Stimulated activated naive CD8-positive, alpha-beta T cell treated with anti-CD3 and anti-CD28 coated beads, Interleukin-15, Interleukin-2, amounts not matched to agents 100 ng/mL and 50 ng/mL, for 24 hours (primary cell): ENCODE measurements around the gene TSR2.

ENCODE experiments used
- H3K27ac Mint-ChIP-seq: one replicate; pipeline ENCODE4 v1.8.0; 2021; ENCODE audit warnings: mild to moderate bottlenecking, mixed read lengths
- H3K27me3 Mint-ChIP-seq: one replicate; pipeline ENCODE4 v1.8.0; 2021; ENCODE audit warnings: mixed read lengths
- H3K36me3 Mint-ChIP-seq: one replicate; pipeline ENCODE4 v1.8.0; 2021; ENCODE audit warnings: low read depth, mixed read lengths
- H3K4me1 Mint-ChIP-seq: one replicate; pipeline ENCODE4 v1.8.0; 2021; ENCODE audit warnings: low read depth, mixed read lengths
- H3K4me3 Mint-ChIP-seq: one replicate; pipeline ENCODE4 v1.8.0; 2021; ENCODE audit warnings: mild to moderate bottlenecking, mixed read lengths
- H3K9me3 Mint-ChIP-seq: one replicate; pipeline ENCODE4 v1.8.0; 2021; ENCODE audit warnings: mixed read lengths

TSR2 gene

GRCh38 chrX:54439960-54440871, at the start of gene TSR2:
Gene TSR2, plus strand, starts transcription at chrX:54440404. Its CDS starts 18 bp downstream, at chrX:54440422.
- H3K27me3 Mint-ChIP-seq, result no peaks in the 10 kb centered on the region
- no peaks in the 10 kb centered on the region for H3K9me3 Mint-ChIP-seq
- H3K36me3 Mint-ChIP-seq, result peaks cover 19% of the 10 kb centered on the region
- peaks cover 23% of the 10 kb centered on the region for H3K4me1 Mint-ChIP-seq
- peak within 1 kb of the TSS; percentile 77 for H3K27ac Mint-ChIP-seq
- H3K4me3 Mint-ChIP-seq, result peak within 1 kb of the TSS; percentile 90

- Mint-ChIP-seq H3K9me3 (no peaks in the 10 kb centered on the region), H3K27ac (no peak overlapping the region), H3K4me3 (no peak overlapping the region), H3K4me1 (no peaks in the 10 kb centered on the region), H3K36me3 (no peaks in the 10 kb centered on the region), H3K27me3 (no peaks in the 10 kb centered on the region)
Observed at GRCh38 chrX:54397113-54397512, 43.1 kb upstream of the TSR2 start.

GRCh38 chrX:54407266-54407665, 32.9 kb upstream of the TSR2 start:
- Mint-ChIP-seq H3K27me3 (peaks cover 23% of the 10 kb centered on the region), H3K4me1 (peaks cover 13% of the 10 kb centered on the region), H3K36me3 (no peaks in the 10 kb centered on the region), H3K4me3 (no peak overlapping the region), H3K9me3 (no peaks in the 10 kb centered on the region), H3K27ac (no peak overlapping the region)

GRCh38 chrX:54411732-54412131, 28.5 kb upstream of the TSR2 start:
- H3K4me1 Mint-ChIP-seq, result peaks cover 20% of the 10 kb centered on the region
- no peak overlapping the region for H3K27ac Mint-ChIP-seq
- no peaks in the 10 kb centered on the region for H3K36me3 Mint-ChIP-seq
- H3K27me3 Mint-ChIP-seq, result peaks cover 21% of the 10 kb centered on the region
- no peak overlapping the region for H3K4me3 Mint-ChIP-seq
- no peaks in the 10 kb centered on the region for H3K9me3 Mint-ChIP-seq

GRCh38 chrX:54413753-54414152, 26.5 kb upstream of the TSR2 start:
- peaks cover 20% of the 10 kb centered on the region for H3K4me1 Mint-ChIP-seq
- H3K27ac Mint-ChIP-seq, result no peak overlapping the region
- peaks cover 21% of the 10 kb centered on the region for H3K27me3 Mint-ChIP-seq
- no peak overlapping the region for H3K4me3 Mint-ChIP-seq
- no peaks in the 10 kb centered on the region for H3K36me3 Mint-ChIP-seq
- H3K9me3 Mint-ChIP-seq, result no peaks in the 10 kb centered on the region

GRCh38 chrX:54415534-54416350, 24.5 kb upstream of the TSR2 start:
- H3K4me1 Mint-ChIP-seq, result peaks cover 13% of the 10 kb centered on the region
- H3K36me3 Mint-ChIP-seq, result no peaks in the 10 kb centered on the region
- no peak overlapping the region for H3K4me3 Mint-ChIP-seq
- no peaks in the 10 kb centered on the region for H3K9me3 Mint-ChIP-seq
- no peak overlapping the region for H3K27ac Mint-ChIP-seq
- H3K27me3 Mint-ChIP-seq, result peaks cover 35% of the 10 kb centered on the region

GRCh38 chrX:54416965-54417364, 23.2 kb upstream of the TSR2 start:
- H3K27ac Mint-ChIP-seq, result no peak overlapping the region
- H3K9me3 Mint-ChIP-seq, result no peaks in the 10 kb centered on the region
- no peaks in the 10 kb centered on the region for H3K36me3 Mint-ChIP-seq
- peaks cover 35% of the 10 kb centered on the region for H3K27me3 Mint-ChIP-seq
- H3K4me3 Mint-ChIP-seq, result no peak overlapping the region
- H3K4me1 Mint-ChIP-seq, result peaks cover 10% of the 10 kb centered on the region

GRCh38 chrX:54419559-54420302, 20.5 kb upstream of the TSR2 start:
- no peaks in the 10 kb centered on the region for H3K36me3 Mint-ChIP-seq
- H3K4me1 Mint-ChIP-seq, result peaks cover 7% of the 10 kb centered on the region
- no peak overlapping the region for H3K27ac Mint-ChIP-seq
- H3K4me3 Mint-ChIP-seq, result no peak overlapping the region
- no peaks in the 10 kb centered on the region for H3K9me3 Mint-ChIP-seq
- H3K27me3 Mint-ChIP-seq, result peaks cover 35% of the 10 kb centered on the region

- no peaks in the 10 kb centered on the region for H3K9me3 Mint-ChIP-seq
- peaks cover 19% of the 10 kb centered on the region for H3K27me3 Mint-ChIP-seq
- no peaks in the 10 kb centered on the region for H3K36me3 Mint-ChIP-seq
- H3K4me1 Mint-ChIP-seq, result no peaks in the 10 kb centered on the region
- no peak overlapping the region for H3K4me3 Mint-ChIP-seq
- H3K27ac Mint-ChIP-seq, result no peak overlapping the region
Observed at GRCh38 chrX:54422168-54422567, 18.0 kb upstream of the TSR2 start.

GRCh38 chrX:54423161-54423888, 16.9 kb upstream of the TSR2 start:
- Mint-ChIP-seq H3K4me1 (no peaks in the 10 kb centered on the region), H3K9me3 (no peaks in the 10 kb centered on the region), H3K36me3 (no peaks in the 10 kb centered on the region), H3K4me3 (no peak overlapping the region), H3K27ac (no peak overlapping the region), H3K27me3 (peaks cover 15% of the 10 kb centered on the region)

GRCh38 chrX:54427837-54428424, 12.3 kb upstream of the TSR2 start:
- H3K4me1 Mint-ChIP-seq, result no peaks in the 10 kb centered on the region
- peaks cover 5% of the 10 kb centered on the region for H3K27me3 Mint-ChIP-seq

GRCh38 chrX:54430519-54430918, 9.7 kb upstream of the TSR2 start:
- no peaks in the 10 kb centered on the region for H3K4me1 Mint-ChIP-seq
- no peak overlapping the region for H3K27ac Mint-ChIP-seq
- H3K9me3 Mint-ChIP-seq, result no peaks in the 10 kb centered on the region
- H3K36me3 Mint-ChIP-seq, result no peaks in the 10 kb centered on the region
- no peak overlapping the region for H3K4me3 Mint-ChIP-seq
- H3K27me3 Mint-ChIP-seq, result peaks cover 5% of the 10 kb centered on the region

More at GRCh38 chrX:54427837-54428424, 12.3 kb upstream of the TSR2 start:
- Mint-ChIP-seq H3K4me3 (no peak overlapping the region), H3K36me3 (no peaks in the 10 kb centered on the region), H3K9me3 (no peaks in the 10 kb centered on the region), H3K27ac (no peak overlapping the region)

GRCh38 chrX:54435121-54435520, 5.1 kb upstream of the TSR2 start:
- H3K4me3 Mint-ChIP-seq, result no peak overlapping the region
- no peaks in the 10 kb centered on the region for H3K4me1 Mint-ChIP-seq
- H3K27ac Mint-ChIP-seq, result no peak overlapping the region
- H3K27me3 Mint-ChIP-seq, result no peaks in the 10 kb centered on the region
- H3K36me3 Mint-ChIP-seq, result no peaks in the 10 kb centered on the region
- no peaks in the 10 kb centered on the region for H3K9me3 Mint-ChIP-seq

- Mint-ChIP-seq H3K27ac (peak overlapping the region; percentile 41), H3K27me3 (no peaks in the 10 kb centered on the region), H3K36me3 (peaks cover 19% of the 10 kb centered on the region), H3K4me1 (peaks cover 23% of the 10 kb centered on the region), H3K4me3 (no peak overlapping the region), H3K9me3 (no peaks in the 10 kb centered on the region)
Observed at GRCh38 chrX:54442790-54443189, 2.6 kb downstream of the TSR2 start.
